Smooth muscle cell (in vitro differentiated cells): Measurements from ENCODE around the gene KATNA1. TPM values are rescaled to one million over a fixed set of nuclear protein-coding genes. Genes with fewer than 3 reads are reported as not detected.

Source experiments
- DNase-seq: peaks from one replicate; lab custom pipeline; 2025; ENCODE audit not compliant: unreplicated experiment; lab: John Stamatoyannopoulos, UW
- H2AFZ ChIP-seq: fragments of 200-600 bp; sonication (generic); 2 replicates; pipeline ENCODE4 v1.6.0; 2016; ENCODE audit warnings: antibody characterized with exemption, low read depth, mild to moderate bottlenecking
- H3F3A ChIP-seq: fragments of 200-600 bp; sonication (generic); 2 replicates; pipeline ENCODE4 v1.6.0; 2017; ENCODE audit warnings: antibody characterized with exemption, low read depth
- H3K27ac ChIP-seq: fragments of 200-600 bp; sonication (generic); 2 replicates; pipeline ENCODE4 v1.5.1; 2016; ENCODE audit warnings: low read depth, mild to moderate bottlenecking
- H3K27me3 ChIP-seq: fragments of 200-600 bp; sonication (generic); 2 replicates; pipeline ENCODE4 v1.6.1; 2016; ENCODE audit warnings: low read depth, mild to moderate bottlenecking
- H3K36me3 ChIP-seq: fragments of 200-600 bp; sonication (generic); 2 replicates; pipeline ENCODE4 v1.5.1; 2016; ENCODE audit warnings: low read depth
- H3K4me1 ChIP-seq: fragments of 200-600 bp; sonication (generic); 2 replicates; pipeline ENCODE4 v1.5.1; 2016; ENCODE audit warnings: low read depth
- H3K4me2 ChIP-seq: fragments of 200-600 bp; sonication (generic); 2 replicates; pipeline ENCODE4 v1.6.0; 2016; ENCODE audit warnings: mild to moderate bottlenecking
- H3K4me3 ChIP-seq: fragments of 200-600 bp; sonication (generic); 2 replicates; pipeline ENCODE4 v1.5.1; 2016; ENCODE audit warnings: mild to moderate bottlenecking
- H3K79me2 ChIP-seq: fragments of 200-600 bp; sonication (generic); 2 replicates; pipeline ENCODE4 v1.6.0; 2016; ENCODE audit warnings: low read depth, mild to moderate bottlenecking
- H3K9ac ChIP-seq: fragments of 200-600 bp; sonication (generic); 2 replicates; pipeline ENCODE4 v1.6.0; 2016; ENCODE audit warnings: low read depth
- H3K9me3 ChIP-seq: fragments of 200-600 bp; sonication (generic); replicated peaks from 2 replicates; pipeline ENCODE4 v1.5.1; 2016; ENCODE audit warnings: low read depth
- H4K20me1 ChIP-seq: fragments of 200-600 bp; sonication (generic); 2 replicates; pipeline ENCODE4 v1.6.0; 2016; ENCODE audit warnings: low read depth
- WGBS: methylation state at CpG from one replicate; pipeline ENCODE4 v1.1.7; 2016; ENCODE audit warnings: low lambda C conversion rate; 5-methylcytosine and 5-hydroxymethylcytosine counted together
- polyA plus RNA-seq: library from polyadenylated mRNA; unstranded; fragments of >200 nt; fragmentation: Nextera tagmentation; extraction: Ambion mirVana; gene quantifications from 2 replicates; pipeline ENCODE4 v1.2.1, GENCODE V29; 2016
- total RNA-seq: library from RNA; depleted of rRNA; stranded (reverse); fragments of >200 nt; gene quantifications from 2 replicates; pipeline ENCODE4 v1.2.3, GENCODE V29; 2014
- TF ChIP-seq, protein P1 (sequence below): fragments of 200-600 bp; sonication (generic); IDR thresholded peaks from 2 replicates; pipeline ENCODE4 v1.5.1; 2017; ENCODE audit warnings: borderline replicate concordance, mild to moderate bottlenecking, antibody characterized with exemption; ENCODE audit not compliant: insufficient read depth, poor library complexity, severe bottlenecking

The KATNA1 gene
- total and polyA plus RNA-seq, 2 experiments from 2014 or later = 17.8 to 24.6 TPM

DNA sequence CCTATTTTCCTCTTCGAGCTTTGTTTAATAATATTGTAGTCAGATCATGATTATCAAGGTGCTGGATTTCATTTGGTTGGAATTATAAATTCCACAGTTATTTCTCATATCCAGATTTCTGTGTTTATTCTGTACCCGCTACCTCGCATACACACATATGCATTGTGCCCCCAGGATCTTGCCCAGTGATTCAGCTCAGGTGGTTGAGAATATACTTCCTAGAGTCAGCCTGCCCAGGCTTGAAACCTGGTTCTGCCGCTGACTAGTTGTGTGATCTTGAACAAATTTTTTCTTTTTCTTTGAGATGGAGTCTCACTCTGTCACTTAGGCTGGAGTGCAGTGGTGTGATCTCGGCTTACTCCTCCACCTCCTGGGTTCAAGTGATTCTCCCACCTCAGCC is 67.6 kb downstream of the KATNA1 start:
- Histone ChIP-seq H3K4me3 (no peak overlapping the region), H3K27me3 (no peaks in the 10 kb centered on the region), H3K4me2 (no peak overlapping the region), H3F3A (no peaks in the 10 kb centered on the region), H3K9me3 (no peaks in the 10 kb centered on the region), H3K79me2 (no peaks in the 10 kb centered on the region), H3K4me1 (no peaks in the 10 kb centered on the region), H3K27ac (no peak overlapping the region), H2AFZ (no peak overlapping the region), H4K20me1 (peaks cover 4% of the 10 kb centered on the region), H3K9ac (no peak overlapping the region), H3K36me3 (no peaks in the 10 kb centered on the region)
- no peak for DNase-seq
- WGBS = 98% methylated on average over 5 of the region's 5 CpGs
- TF ChIP-seq, protein P1, sequence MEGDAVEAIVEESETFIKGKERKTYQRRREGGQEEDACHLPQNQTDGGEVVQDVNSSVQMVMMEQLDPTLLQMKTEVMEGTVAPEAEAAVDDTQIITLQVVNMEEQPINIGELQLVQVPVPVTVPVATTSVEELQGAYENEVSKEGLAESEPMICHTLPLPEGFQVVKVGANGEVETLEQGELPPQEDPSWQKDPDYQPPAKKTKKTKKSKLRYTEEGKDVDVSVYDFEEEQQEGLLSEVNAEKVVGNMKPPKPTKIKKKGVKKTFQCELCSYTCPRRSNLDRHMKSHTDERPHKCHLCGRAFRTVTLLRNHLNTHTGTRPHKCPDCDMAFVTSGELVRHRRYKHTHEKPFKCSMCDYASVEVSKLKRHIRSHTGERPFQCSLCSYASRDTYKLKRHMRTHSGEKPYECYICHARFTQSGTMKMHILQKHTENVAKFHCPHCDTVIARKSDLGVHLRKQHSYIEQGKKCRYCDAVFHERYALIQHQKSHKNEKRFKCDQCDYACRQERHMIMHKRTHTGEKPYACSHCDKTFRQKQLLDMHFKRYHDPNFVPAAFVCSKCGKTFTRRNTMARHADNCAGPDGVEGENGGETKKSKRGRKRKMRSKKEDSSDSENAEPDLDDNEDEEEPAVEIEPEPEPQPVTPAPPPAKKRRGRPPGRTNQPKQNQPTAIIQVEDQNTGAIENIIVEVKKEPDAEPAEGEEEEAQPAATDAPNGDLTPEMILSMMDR = no peak

DNA sequence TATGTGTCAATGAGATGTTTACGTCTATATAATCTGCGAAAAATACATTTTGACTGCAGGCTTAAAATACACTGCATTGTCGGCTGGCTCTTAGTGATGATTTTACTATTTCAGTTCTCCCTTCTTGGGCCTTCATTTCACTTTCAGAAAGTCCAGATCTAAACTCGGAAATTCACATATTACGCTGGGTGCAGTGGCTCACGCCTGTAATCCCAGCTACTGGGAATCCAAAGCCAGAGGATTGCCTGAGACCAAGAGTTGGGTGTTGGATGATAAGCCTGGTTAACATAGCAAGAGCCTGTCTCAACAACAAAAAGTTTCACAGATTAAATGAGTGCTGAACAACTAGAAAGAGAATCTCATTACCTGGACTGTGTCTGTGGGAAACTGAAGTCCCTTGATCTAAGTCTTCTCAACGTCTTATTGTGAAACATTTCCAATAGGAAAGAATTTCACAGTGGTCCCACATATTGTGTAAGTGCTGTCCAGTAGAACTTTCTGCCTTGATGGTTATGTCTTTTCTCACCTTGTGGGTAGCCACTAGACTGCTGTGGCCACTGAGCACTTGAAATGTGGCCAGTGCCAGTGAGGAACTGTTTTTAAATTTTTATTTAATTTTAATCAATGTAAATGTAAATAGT is 80.4 kb downstream of the KATNA1 start:
- no peaks in the 10 kb centered on the region for H3K36me3 ChIP-seq
- peaks cover 10% of the 10 kb centered on the region for H3K4me1 ChIP-seq
- H3K79me2 ChIP-seq = peaks cover 47% of the 10 kb centered on the region
- WGBS = 94% methylated on average over 7 of the region's 7 CpGs
- no peak overlapping the region for H3K9ac ChIP-seq
- peaks cover 48% of the 10 kb centered on the region for H4K20me1 ChIP-seq
- H3K4me2 ChIP-seq = no peak overlapping the region
- TF ChIP-seq, protein P1 = no peak
- DNase-seq = no peak
- H3K27me3 ChIP-seq = no peaks in the 10 kb centered on the region
- no peaks in the 10 kb centered on the region for H3K9me3 ChIP-seq
- no peaks in the 10 kb centered on the region for H3F3A ChIP-seq
- H2AFZ ChIP-seq = no peak overlapping the region
- peak overlapping the region; percentile 94 for H3K4me3 ChIP-seq
- H3K27ac ChIP-seq = no peak overlapping the region

DNA sequence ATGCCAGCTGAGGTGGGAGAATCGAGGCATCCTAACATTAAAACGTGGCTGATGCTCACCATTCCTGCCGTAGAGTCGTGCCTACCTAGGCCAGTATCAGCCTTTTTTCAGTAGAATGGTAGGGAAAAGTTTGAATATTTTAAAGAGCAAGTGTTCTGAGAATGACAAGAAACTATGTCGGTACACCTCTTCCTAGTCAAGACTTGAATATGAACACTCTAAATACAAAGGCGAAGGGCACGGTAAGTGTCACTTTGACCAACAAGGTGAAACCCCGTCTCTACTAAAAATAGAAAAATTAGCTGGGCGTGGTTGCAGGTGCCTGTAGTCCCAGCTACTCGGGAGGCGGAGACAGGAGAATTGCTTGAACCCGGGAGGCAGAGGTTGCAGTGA is 81.3 kb downstream of the KATNA1 start:
- H3K4me3 ChIP-seq = peak overlapping the region; percentile 94
- H3K4me2 ChIP-seq = peak overlapping the region; percentile 99
- peak overlapping the region; percentile 90 for H3K9ac ChIP-seq
- H2AFZ ChIP-seq = no peak overlapping the region
- DNase-seq = no peak
- WGBS = 52% methylated on average over 12 of the region's 12 CpGs
- TF ChIP-seq, protein P1 = no peak
- H3K27me3 ChIP-seq = no peaks in the 10 kb centered on the region
- no peak overlapping the region for H3K27ac ChIP-seq
- no peaks in the 10 kb centered on the region for H3F3A ChIP-seq
- no peaks in the 10 kb centered on the region for H3K9me3 ChIP-seq
- H3K79me2 ChIP-seq = peaks cover 47% of the 10 kb centered on the region
- no peaks in the 10 kb centered on the region for H3K36me3 ChIP-seq
- peaks cover 10% of the 10 kb centered on the region for H3K4me1 ChIP-seq
- peaks cover 39% of the 10 kb centered on the region for H4K20me1 ChIP-seq
